ENCODE data around the gene GUCY2F. TPM values are rescaled to one million over a fixed set of nuclear protein-coding genes. Genes with fewer than 3 reads are reported as not detected.

The GUCY2F gene
- polyA plus RNA-seq, 3 donors = not detected

- H3K27ac ChIP-seq (ENCODE audit: low read depth, low read length) = no peak overlapping the region
- WGBS, 3 donors = 53 to 71% (median 57%) methylated on average over 4 of the region's 4 CpGs
Observed at GRCh38 chrX:109403922-109404321, 78.0 kb downstream of the GUCY2F start.

DNA sequence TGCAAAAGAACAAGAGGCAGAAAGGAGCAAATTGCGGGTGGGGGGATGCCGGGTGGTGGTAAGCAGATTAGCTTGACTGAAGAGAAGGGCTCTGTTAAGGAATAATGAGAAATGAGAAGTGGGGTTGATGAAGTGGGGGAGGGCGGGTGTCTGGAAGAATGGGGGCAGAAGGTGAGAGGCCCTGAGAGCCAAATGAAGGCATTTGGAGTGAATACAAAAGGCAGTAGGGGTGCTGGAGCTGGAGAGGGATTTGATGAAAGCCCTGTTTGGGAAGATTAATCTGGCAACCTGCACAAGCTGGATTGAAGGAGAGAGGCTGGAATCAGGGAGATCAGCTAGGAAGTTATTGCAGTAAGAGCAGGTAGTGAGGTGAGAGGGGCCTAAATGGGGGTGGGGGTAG is 82.1 kb downstream of the GUCY2F start:
- H3K27ac ChIP-seq (ENCODE audit: low read depth, low read length) = no peak overlapping the region
- WGBS, 3 donors = 28 to 68% (median 59%) methylated on average over 3 of the region's 3 CpGs

DNA sequence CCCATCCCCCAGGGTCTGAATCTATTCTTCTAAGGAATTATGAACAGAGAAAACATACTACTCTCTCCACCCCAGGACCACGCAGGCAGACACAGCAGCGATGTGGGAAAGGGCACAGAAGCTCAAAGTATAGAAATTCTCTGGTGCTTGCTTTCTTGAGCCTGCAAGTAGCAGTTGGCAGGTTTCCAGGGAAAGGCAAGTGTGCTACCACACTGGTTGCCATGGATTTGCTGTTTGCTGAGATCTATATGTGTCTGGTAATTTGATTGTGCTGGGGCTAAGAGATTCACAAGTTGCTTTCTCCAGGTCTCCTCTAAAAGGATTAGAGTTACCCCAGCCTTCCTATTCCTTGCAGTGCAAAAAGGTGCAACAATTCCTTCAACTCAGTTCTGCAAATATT is 83.1 kb downstream of the GUCY2F start:
- no peak overlapping the region for H3K27ac ChIP-seq (ENCODE audit: low read depth, low read length)
- 13 to 89% (median 76%) methylated on average over 2 of the region's 2 CpGs for WGBS, 3 donors

GRCh38 chrX:109398061-109398460 is 83.8 kb downstream of the GUCY2F start:
- WGBS, 3 donors = 71 to 92% (median 90%) methylated on average over 1 of the region's 1 CpG
- no peak overlapping the region for H3K27ac ChIP-seq (ENCODE audit: low read depth, low read length)

- 7 to 27% (median 13%) methylated on average over 1 of the region's 1 CpG for WGBS, 3 donors
Observed at GRCh38 chrX:109393859-109394258, 88.0 kb downstream of the GUCY2F start.

DNA sequence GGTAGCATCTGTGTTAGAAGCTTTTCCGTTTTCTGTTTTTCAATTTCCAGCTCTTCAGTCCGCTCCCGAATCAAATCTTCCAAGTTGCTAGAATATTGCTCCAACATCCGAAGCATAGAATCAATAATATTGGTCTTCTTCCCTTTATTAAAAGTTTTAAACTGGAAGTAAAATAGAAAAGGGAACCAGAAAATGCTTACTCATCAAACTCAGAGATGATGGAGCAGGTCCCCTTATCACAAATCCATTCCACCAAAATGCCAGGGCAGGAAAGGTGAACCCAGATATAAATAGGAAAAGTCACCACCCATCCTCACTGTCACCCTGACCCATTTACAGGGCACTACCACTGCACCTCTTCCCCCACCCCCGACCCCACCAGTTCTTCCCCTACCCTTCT is 89.0 kb downstream of the GUCY2F start:
- H3K27ac ChIP-seq (ENCODE audit: low read depth, low read length) = no peak overlapping the region
- 76 to 87% (median 81%) methylated on average over 5 of the region's 5 CpGs for WGBS, 3 donors

More at GRCh38 chrX:109393859-109394258, 88.0 kb downstream of the GUCY2F start:
- H3K27ac ChIP-seq (ENCODE audit: low read depth, low read length) = no peak overlapping the region

GRCh38 chrX:109390556-109390955 is 91.3 kb downstream of the GUCY2F start:
- 55 to 79% (median 59%) methylated on average over 2 of the region's 2 CpGs for WGBS, 3 donors
- H3K27ac ChIP-seq (ENCODE audit: low read depth, low read length) = no peak overlapping the region

GRCh38 chrX:109389917-109390316 is 92.0 kb downstream of the GUCY2F start:
- 60 to 90% (median 73%) methylated on average over 1 of the region's 1 CpG for WGBS, 3 donors

GRCh38 chrX:109384699-109385098 is 97.2 kb downstream of the GUCY2F start:
- H3K27ac ChIP-seq (ENCODE audit: low read depth, low read length) = no peak overlapping the region
- 29 to 40% (median 32%) methylated on average over 3 of the region's 3 CpGs for WGBS, 3 donors

More at GRCh38 chrX:109389917-109390316, 92.0 kb downstream of the GUCY2F start:
- no peak overlapping the region for H3K27ac ChIP-seq (ENCODE audit: low read depth, low read length)

DNA sequence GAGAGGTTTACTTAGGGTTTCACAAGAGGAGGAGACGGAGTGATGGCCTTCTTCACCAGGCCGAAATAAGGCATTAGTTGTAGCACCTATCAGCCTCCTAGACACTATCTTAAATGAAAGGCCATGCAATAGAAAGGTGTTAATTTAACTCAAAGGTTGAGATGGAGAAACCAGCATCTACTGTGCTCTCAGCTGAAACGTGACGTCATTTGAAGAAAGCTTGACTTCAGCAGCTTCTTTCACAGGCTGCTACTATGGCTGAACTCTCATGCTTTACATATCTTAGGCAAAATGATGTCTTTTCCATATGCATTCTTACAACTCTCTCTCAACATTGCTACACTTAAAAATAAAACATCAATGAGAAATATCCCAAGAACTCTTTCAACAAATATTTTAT is 99.6 kb downstream of the GUCY2F start:
- H3K27ac ChIP-seq (ENCODE audit: low read depth, low read length) = no peak overlapping the region
- WGBS, 3 donors = 80 to 89% (median 80%) methylated on average over 4 of the region's 4 CpGs

GRCh38 chrX:109378281-109378680 is 103.6 kb downstream of the GUCY2F start:
- no peak overlapping the region for H3K27ac ChIP-seq (ENCODE audit: low read depth, low read length)
- WGBS, 3 donors = 28 to 41% (median 34%) methylated on average over 1 of the region's 1 CpG

DNA sequence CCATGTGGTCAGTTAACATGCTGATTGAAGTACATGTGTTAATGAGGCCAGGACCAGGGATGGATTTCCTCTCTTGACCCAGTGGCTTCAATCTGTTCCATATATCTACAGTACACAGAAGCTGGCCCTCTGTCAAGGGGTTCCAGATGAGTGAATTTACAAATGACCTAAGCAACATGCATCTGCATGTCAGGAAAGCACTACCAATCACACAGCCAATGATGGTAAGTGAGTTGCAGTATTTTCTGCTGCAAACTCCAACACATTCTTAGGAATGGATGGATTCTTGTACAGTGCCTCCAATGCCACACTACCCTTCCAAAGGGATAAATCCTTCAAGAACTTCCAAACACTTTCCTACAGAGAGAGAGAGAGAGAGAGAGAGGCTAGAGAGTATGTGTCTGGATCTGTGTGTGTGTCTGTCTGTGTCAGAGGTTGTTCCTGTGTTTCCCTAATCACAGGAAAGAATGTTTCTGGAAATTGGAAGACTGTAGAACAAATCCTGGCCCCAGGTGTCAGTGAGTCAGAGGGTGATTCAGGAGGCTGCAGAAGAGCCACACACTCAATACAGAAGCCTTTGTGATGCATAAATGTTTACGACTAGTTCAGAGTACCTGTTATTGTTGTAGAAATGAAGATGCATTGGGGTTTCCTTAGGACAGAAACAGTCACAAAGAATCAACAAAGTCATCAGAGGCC is 107.5 kb downstream of the GUCY2F start:
- WGBS, 3 donors = 65 to 83% (median 71%) methylated on average over 1 of the region's 1 CpG

GRCh38 chrX:109373468-109373867 is 108.4 kb downstream of the GUCY2F start:
- H3K27ac ChIP-seq (ENCODE audit: low read depth, low read length) = no peak overlapping the region
- 53 to 62% (median 61%) methylated on average over 2 of the region's 2 CpGs for WGBS, 3 donors

More for the DNA sequence above, 107.5 kb downstream of the GUCY2F start:
- H3K27ac ChIP-seq (ENCODE audit: low read depth, low read length) = no peak overlapping the region

GRCh38 chrX:109372716-109373115 is 109.2 kb downstream of the GUCY2F start:
- WGBS, 3 donors = 82 to 86% (median 84%) methylated on average over 2 of the region's 2 CpGs

GRCh38 chrX:109372291-109372690 is 109.6 kb downstream of the GUCY2F start:
- 30 to 48% (median 40%) methylated on average over 1 of the region's 1 CpG for WGBS, 3 donors

More at GRCh38 chrX:109372716-109373115, 109.2 kb downstream of the GUCY2F start:
- H3K27ac ChIP-seq (ENCODE audit: low read depth, low read length) = no peak overlapping the region

GRCh38 chrX:109362101-109362500 is 119.8 kb downstream of the GUCY2F start:
- WGBS, 3 donors = 62 to 70% (median 67%) methylated on average over 4 of the region's 4 CpGs
- no peak overlapping the region for H3K27ac ChIP-seq (ENCODE audit: low read depth, low read length)

More at GRCh38 chrX:109372291-109372690, 109.6 kb downstream of the GUCY2F start:
- H3K27ac ChIP-seq (ENCODE audit: low read depth, low read length) = no peak overlapping the region

DNA sequence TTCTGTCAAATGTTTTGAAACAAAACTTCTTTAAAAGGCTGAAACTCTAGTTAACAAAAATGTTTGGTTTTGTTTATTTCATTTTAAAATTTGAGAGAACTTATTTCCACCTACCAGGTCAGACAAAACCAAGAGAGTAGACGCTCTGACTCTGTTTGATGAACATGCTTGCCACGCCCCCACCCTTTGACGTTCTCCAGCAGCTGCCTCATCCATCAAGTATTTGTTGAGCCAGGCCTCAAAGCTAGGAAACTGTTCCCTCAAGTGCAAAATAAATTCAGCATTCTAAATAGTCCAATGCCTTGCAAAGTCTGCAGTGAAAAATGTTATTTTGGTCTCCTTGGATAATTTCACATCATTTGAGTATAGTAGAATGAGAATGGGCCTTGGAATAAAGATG is 121.6 kb downstream of the GUCY2F start:
- WGBS, 3 donors = 35 to 56% (median 41%) methylated on average over 3 of the region's 3 CpGs
- no peak overlapping the region for H3K27ac ChIP-seq (ENCODE audit: low read depth, low read length)

- H3K27ac ChIP-seq (ENCODE audit: low read depth, low read length) = no peak overlapping the region
- whole genome bisulfite sequencing, 3 donors = 83 to 85% (median 85%) methylated on average over 3 of the region's 3 CpGs
Observed at GRCh38 chrX:109357706-109358105, 124.2 kb downstream of the GUCY2F start.

DNA sequence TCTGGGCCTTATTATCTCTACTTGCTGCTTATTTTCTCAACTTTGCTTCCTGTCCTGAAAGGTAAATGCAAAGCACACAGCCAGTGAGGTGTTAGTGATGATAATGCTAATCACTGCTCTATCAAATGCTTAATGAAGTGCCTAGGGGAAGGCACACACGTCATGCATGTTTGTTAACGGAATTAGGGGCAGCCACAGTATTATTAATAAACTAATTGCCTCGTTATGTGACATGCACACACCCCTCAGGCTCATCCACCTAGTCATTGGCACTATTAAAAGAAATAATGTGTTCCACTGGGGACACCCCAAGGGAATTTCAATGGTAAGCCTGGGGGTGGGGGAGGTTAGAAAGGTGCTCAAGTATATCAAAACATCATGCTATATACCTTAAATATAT is 125.2 kb downstream of the GUCY2F start:
- WGBS, 3 donors = 39 to 74% (median 55%) methylated on average over 3 of the region's 3 CpGs
- H3K27ac ChIP-seq (ENCODE audit: low read depth, low read length) = no peak overlapping the region

DNA sequence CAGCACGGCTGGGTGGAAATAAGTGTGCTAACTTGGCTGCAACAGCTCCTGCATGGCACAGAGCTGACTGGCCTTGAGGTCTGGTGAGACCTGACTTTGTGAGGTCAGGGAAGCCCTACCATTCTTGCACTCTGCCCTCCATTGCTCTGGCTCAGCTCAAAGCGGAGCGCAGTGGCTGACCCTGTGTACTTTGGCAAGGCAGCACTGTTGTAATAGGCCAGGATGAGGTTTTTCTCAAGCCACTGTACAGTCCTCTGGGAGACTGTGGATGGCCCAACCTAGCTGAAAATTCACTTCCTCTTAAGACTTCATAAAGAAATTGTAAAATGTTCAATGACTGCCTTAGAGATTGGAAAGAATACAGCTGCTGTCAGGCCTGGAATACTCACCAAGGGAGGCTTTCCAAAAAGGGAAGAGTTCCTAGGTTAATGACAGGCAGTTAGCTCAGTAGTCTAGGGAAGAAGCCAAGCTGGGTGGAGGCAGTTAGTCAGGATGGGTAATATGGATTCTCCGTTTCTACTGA is 129.8 kb downstream of the GUCY2F start:
- WGBS, 3 donors = 31 to 54% (median 36%) methylated on average over 2 to 4 of the region's 4 CpGs
- no peak overlapping the region for H3K27ac ChIP-seq (ENCODE audit: low read depth, low read length)

Measured in adipose tissue (tissue), 3 donors.